ENCODE measurements around the gene MARCHF7.

Gene MARCHF7

DNA sequence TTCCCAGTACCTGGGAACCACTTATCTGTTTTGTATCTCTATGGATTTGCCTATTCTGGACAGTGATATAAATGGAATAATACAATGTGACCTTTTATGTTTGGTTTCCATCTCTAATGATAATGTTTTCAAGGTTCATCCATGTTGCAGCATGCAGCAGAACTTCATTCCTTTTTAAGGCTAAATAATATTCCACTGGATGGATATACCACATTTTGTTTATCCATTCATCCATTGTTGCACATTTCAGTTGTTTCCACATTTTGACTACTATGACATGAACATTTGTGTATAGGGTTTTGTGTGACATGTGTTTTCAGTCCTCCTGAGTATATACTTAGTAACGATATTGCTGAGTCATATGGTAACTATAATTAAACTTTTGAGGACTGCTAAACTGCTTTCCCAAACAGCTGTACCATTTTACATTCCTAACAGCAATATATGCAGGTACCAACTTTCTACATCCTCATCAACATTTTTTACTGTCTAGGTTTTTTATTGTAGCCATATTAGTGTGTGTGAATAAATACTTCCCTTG lies 17.7 kb upstream of the MARCHF7 start:
- Histone ChIP-seq H3K4me3 (ENCODE audit: insufficient read length, low read depth) (no peak overlapping the region), H3K9me3 (ENCODE audit: insufficient read depth, low read length) (peaks cover 22% of the 10 kb centered on the region), H3K36me3 (ENCODE audit: insufficient read depth, insufficient read length, low read length) (no peaks in the 10 kb centered on the region), H3K9ac (ENCODE audit: insufficient read length, low read depth) (no peak overlapping the region), H3K4me1 (ENCODE audit: insufficient read depth, insufficient read length) (no peaks in the 10 kb centered on the region), H3K27me3 (ENCODE audit: insufficient read depth, insufficient read length) (no peaks in the 10 kb centered on the region)
- TF ChIP-seq YY1 (IDR thresholded peaks at IDR 0.05; ENCODE audit: insufficient read depth, insufficient read length) = no peak
- no peak for TF ChIP-seq SUZ12 (IDR thresholded peaks at IDR 0.05; ENCODE audit: extremely low read depth, insufficient read depth, insufficient read length)
- no peak for TF ChIP-seq ZNF274 (IDR thresholded peaks at IDR 0.05; ENCODE audit: low read depth, low read length)
- no peak for DNase-seq (ENCODE audit: low read depth, low spot score)

DNA sequence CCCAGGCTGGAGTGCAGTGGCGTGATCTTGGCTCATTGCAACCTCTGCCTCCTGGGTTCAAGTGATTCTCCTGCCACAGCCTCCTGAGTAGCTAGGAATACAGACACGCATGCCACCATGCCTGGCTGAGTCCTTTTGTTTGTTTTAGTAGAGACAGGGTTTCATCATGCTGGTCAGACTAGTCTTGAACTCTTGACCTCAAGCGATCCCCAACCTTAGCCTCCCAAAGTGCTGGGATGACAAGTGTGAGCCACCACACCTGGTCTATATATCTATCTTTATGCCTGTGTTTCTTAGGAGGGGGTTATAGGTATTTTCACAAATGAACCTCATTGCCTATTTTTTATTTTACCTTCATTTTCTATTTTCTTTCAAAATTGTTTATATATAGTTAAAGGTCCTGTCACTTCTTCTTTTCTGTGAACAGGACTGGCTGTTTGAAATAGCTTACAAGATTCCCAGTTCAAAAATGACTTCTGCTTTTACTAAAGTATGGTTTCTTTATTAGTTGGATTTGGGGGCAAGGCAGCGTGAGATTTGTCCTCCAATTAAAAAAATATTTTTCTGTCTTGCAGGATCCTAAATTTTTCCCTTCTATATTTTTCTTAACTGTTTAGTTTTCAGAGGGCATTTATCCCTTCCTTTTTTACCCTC lies 16.4 kb upstream of the MARCHF7 start:
- H3K4me1 ChIP-seq (ENCODE audit: insufficient read depth, insufficient read length) = no peaks in the 10 kb centered on the region
- DNase-seq (ENCODE audit: low read depth, low spot score) = no peak
- peaks cover 22% of the 10 kb centered on the region for H3K9me3 ChIP-seq (ENCODE audit: insufficient read depth, low read length)
- H3K36me3 ChIP-seq (ENCODE audit: insufficient read depth, insufficient read length, low read length) = no peaks in the 10 kb centered on the region
- H3K4me3 ChIP-seq (ENCODE audit: insufficient read length, low read depth) = no peak overlapping the region
- H3K27me3 ChIP-seq (ENCODE audit: insufficient read depth, insufficient read length) = no peaks in the 10 kb centered on the region
- H3K9ac ChIP-seq (ENCODE audit: insufficient read length, low read depth) = no peak overlapping the region
- TF ChIP-seq SUZ12 (IDR thresholded peaks at IDR 0.05; ENCODE audit: extremely low read depth, insufficient read depth, insufficient read length) (no peak), YY1 (IDR thresholded peaks at IDR 0.05; ENCODE audit: insufficient read depth, insufficient read length) (no peak), ZNF274 (IDR thresholded peaks at IDR 0.05; ENCODE audit: low read depth, low read length) (no peak)

GRCh38 chr2:159703491-159703890 lies 8.8 kb upstream of the MARCHF7 start:
- DNase-seq (ENCODE audit: low read depth, low spot score) = no peak
- no peaks in the 10 kb centered on the region for H3K9me3 ChIP-seq (ENCODE audit: insufficient read depth, low read length)
- no peaks in the 10 kb centered on the region for H3K36me3 ChIP-seq (ENCODE audit: insufficient read depth, insufficient read length, low read length)
- H3K27me3 ChIP-seq (ENCODE audit: insufficient read depth, insufficient read length) = no peaks in the 10 kb centered on the region
- no peaks in the 10 kb centered on the region for H3K4me1 ChIP-seq (ENCODE audit: insufficient read depth, insufficient read length)
- no peak overlapping the region for H3K9ac ChIP-seq (ENCODE audit: insufficient read length, low read depth)
- TF ChIP-seq SUZ12 (IDR thresholded peaks at IDR 0.05; ENCODE audit: extremely low read depth, insufficient read depth, insufficient read length) = no peak
- TF ChIP-seq ZNF274 (IDR thresholded peaks at IDR 0.05; ENCODE audit: low read depth, low read length) = no peak
- no peak for TF ChIP-seq YY1 (IDR thresholded peaks at IDR 0.05; ENCODE audit: insufficient read depth, insufficient read length)
- no peak overlapping the region for H3K4me3 ChIP-seq (ENCODE audit: insufficient read length, low read depth)

- H3K9ac ChIP-seq (ENCODE audit: insufficient read length, low read depth) = no peak overlapping the region
- DNase-seq (ENCODE audit: low read depth, low spot score) = no peak
- no peaks in the 10 kb centered on the region for H3K27me3 ChIP-seq (ENCODE audit: insufficient read depth, insufficient read length)
- no peaks in the 10 kb centered on the region for H3K4me1 ChIP-seq (ENCODE audit: insufficient read depth, insufficient read length)
- H3K36me3 ChIP-seq (ENCODE audit: insufficient read depth, insufficient read length, low read length) = no peaks in the 10 kb centered on the region
- TF ChIP-seq ZNF274 (IDR thresholded peaks at IDR 0.05; ENCODE audit: low read depth, low read length) = no peak
- TF ChIP-seq YY1 (IDR thresholded peaks at IDR 0.05; ENCODE audit: insufficient read depth, insufficient read length) = no peak
- no peak for TF ChIP-seq SUZ12 (IDR thresholded peaks at IDR 0.05; ENCODE audit: extremely low read depth, insufficient read depth, insufficient read length)
- H3K4me3 ChIP-seq (ENCODE audit: insufficient read length, low read depth) = no peak overlapping the region
- no peaks in the 10 kb centered on the region for H3K9me3 ChIP-seq (ENCODE audit: insufficient read depth, low read length)
Measured at GRCh38 chr2:159706385-159706980, 5.8 kb upstream of the MARCHF7 start.

- no peak for DNase-seq (ENCODE audit: low read depth, low spot score)
- Histone ChIP-seq H3K9me3 (ENCODE audit: insufficient read depth, low read length) (no peaks in the 10 kb centered on the region), H3K4me3 (ENCODE audit: insufficient read length, low read depth) (no peak overlapping the region), H3K4me1 (ENCODE audit: insufficient read depth, insufficient read length) (no peaks in the 10 kb centered on the region), H3K27me3 (ENCODE audit: insufficient read depth, insufficient read length) (no peaks in the 10 kb centered on the region), H3K9ac (ENCODE audit: insufficient read length, low read depth) (no peak overlapping the region), H3K36me3 (ENCODE audit: insufficient read depth, insufficient read length, low read length) (no peaks in the 10 kb centered on the region)
- TF ChIP-seq ZNF274 (IDR thresholded peaks at IDR 0.05; ENCODE audit: low read depth, low read length) (no peak), YY1 (IDR thresholded peaks at IDR 0.05; ENCODE audit: insufficient read depth, insufficient read length) (no peak), SUZ12 (IDR thresholded peaks at IDR 0.05; ENCODE audit: extremely low read depth, insufficient read depth, insufficient read length) (no peak)
Measured at GRCh38 chr2:159708066-159708760, 4.1 kb upstream of the MARCHF7 start.

- no peaks in the 10 kb centered on the region for H3K27me3 ChIP-seq (ENCODE audit: insufficient read depth, insufficient read length)
- H3K9ac ChIP-seq (ENCODE audit: insufficient read length, low read depth) = peak overlapping the region; percentile 47
- peaks cover 22% of the 10 kb centered on the region for H3K36me3 ChIP-seq (ENCODE audit: insufficient read depth, insufficient read length, low read length)
- H3K4me3 ChIP-seq (ENCODE audit: insufficient read length, low read depth) = no peak overlapping the region
- H3K9me3 ChIP-seq (ENCODE audit: insufficient read depth, low read length) = no peaks in the 10 kb centered on the region
- H3K4me1 ChIP-seq (ENCODE audit: insufficient read depth, insufficient read length) = peaks cover 2% of the 10 kb centered on the region
- no peak for DNase-seq (ENCODE audit: low read depth, low spot score)
- no peak for TF ChIP-seq ZNF274 (IDR thresholded peaks at IDR 0.05; ENCODE audit: low read depth, low read length)
- TF ChIP-seq SUZ12 (IDR thresholded peaks at IDR 0.05; ENCODE audit: extremely low read depth, insufficient read depth, insufficient read length) = no peak
- TF ChIP-seq YY1 (IDR thresholded peaks at IDR 0.05; ENCODE audit: insufficient read depth, insufficient read length) = no peak
Measured at GRCh38 chr2:159710601-159711180, 1.6 kb upstream of the MARCHF7 start.
